Body of pancreas (tissue), 4 donors: ENCODE results near the gene CHST2.

Experiments
- CTCF ChIP-seq, 7 experiments: fragments of 450-650 bp in 4 of 7; fragments of 200-600 bp in 3 of 7; sonication (generic) in 3 of 7; IDR thresholded peaks; one replicate each; pipeline ENCODE4 v1.5.1; 2016 to 2019; ENCODE audit warnings: antibody characterized with exemption in 7 of 7
- POLR2A ChIP-seq, 3 donors: fragments of 450-650 bp; IDR thresholded peaks; one replicate each; pipeline ENCODE4 v1.6.1; 2016; ENCODE audit warnings: antibody characterized with exemption in 3 of 3, mild to moderate bottlenecking in 2 of 3

- TF ChIP-seq CTCF (IDR thresholded peaks at IDR 0.05) (no peak), POLR2A (IDR thresholded peaks at IDR 0.05) (no peak)
Measured at GRCh38 chr3:143122608-143123352, 3.2 kb downstream of the CHST2 start.
